ENCODE results near the gene C7orf33.
"Not testable (repeated sequence)": the region's sequence is repeated elsewhere in the genome, so short reads cannot be mapped to it uniquely, and the experiment has no call there.

Gene C7orf33, protein sequence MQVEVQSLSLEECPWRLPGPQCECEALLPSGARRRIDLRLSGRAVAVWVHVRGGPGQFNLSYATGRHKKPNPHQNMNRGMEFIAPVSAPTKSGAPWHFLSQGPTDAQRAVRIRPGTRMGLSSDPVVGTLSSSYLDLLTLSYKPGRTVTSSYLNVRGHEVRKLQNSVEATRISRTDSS

DNA sequence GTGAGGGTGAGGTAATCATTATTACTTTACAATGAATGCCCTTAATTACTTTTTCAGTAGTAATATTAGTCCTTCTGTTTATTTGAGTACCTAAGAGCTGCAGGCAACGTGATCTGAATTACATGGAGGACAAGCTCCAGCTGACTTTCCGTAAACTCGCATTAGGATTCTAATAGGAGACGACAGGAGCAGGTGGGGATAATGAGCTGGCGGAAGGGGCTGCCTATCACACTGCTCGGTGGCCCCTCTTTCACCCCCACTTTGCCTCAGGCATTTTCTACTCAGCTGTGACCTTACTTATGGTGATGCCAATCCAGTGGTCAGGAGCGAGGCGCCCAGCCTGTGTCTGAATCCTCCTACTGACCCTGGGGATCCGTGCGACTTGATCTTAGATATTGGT, at the start of gene C7orf33:
Gene C7orf33, plus strand, starts transcription at position 296 of the 400 bp plus-strand sequence. CDS start 160 bp downstream, outside the sequence.
- DNase-seq, result no peak

GRCh38 chr7:148541891-148542504, 48.6 kb upstream of the C7orf33 start:
- DNase-seq, result no peak

DNA sequence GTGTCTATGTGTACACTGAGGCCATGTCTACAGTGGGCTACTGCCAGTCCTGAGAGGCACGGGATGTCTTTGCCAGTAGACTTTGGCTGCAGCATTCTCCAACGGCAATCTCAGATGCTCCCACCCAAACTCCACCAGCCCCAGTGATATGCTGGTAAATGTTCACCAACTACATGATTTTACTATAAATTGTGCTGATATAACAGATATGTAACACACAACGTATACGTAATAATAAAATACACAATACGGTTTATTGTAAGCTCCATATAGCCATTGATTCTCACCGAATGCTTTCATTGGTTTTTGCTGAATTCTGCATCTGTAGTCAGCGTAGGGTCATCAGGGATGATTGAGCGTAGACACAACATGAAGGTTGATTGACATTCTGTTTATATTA, 47.3 kb upstream of the C7orf33 start:
- no peak for DNase-seq

DNA sequence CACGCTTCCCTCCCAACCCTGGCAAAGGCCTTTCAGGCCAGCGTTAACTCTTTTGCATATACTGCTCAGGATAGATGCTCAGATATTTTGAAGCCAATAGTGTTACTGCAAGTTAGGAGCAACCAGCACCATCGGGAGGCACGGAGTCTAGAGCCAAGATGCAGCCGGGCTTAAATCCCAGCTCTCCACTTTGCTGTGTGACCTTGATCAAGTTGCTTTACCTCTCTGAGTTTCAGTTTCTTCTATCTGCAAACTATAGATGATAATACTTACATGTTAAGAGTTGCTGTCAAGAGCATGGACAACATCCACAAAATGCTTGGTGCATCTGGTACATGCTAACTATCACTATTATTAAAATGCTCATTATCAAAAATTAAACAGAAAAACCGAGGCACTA, 45.4 kb upstream of the C7orf33 start:
- DNase-seq, result no peak

DNA sequence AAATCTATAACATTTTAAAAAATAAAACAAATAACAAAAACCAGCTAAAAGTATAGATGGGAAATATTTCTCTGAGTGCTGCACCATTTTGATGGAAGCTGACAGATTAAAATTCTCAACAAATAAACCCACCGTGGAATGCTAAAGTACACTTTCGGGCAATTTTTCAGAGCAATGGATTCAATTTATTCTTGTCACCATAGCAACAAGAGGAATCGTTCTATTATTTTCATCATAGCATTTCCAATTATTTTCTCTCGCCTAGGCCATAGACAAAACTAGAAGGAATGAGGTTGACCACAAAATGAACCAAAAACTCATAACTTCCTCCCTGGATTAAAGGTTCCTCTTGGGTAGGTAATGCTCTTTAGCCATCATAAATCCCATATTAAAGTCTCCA, 44.6 kb upstream of the C7orf33 start:
- no peak for DNase-seq

DNA sequence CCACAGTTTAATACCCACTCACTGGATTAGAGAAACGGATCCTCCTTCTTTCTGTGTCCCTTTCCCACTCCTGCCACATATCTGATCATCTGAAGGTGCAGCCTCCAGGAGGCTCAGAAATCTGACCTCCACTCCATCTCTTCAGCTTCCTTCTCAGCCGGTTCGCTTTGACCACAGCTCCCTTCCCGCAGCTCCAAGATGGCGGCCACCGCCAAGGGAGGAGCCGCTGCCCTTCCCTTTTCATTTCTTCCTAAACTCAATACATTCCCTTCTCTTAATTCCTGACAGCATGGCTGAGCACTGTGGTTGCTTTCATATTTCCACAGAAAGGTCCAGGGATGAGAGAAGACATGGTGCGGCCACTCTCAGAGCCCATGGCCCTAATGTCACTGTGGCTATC, 43.7 kb upstream of the C7orf33 start:
- no peak for DNase-seq

DNA sequence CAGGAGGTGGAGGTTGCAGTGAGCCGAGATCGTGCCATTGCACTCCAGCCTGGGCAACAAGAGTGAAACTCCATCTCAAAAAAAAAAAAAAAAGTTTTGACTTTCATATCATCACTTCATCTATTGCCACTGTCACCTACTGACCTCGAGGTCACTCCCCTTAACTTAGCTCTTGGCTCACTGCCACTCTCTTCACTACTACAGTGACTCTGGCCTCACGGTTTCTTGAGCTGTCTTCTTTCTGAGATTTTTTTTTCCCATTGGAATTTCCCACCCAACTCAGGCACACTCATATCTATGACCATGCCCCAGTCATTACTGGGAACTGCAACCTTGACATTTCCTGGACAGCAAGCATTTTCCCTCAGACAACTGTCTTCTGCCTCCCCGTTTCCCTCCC, 42.6 kb upstream of the C7orf33 start:
- no peak for DNase-seq

DNA sequence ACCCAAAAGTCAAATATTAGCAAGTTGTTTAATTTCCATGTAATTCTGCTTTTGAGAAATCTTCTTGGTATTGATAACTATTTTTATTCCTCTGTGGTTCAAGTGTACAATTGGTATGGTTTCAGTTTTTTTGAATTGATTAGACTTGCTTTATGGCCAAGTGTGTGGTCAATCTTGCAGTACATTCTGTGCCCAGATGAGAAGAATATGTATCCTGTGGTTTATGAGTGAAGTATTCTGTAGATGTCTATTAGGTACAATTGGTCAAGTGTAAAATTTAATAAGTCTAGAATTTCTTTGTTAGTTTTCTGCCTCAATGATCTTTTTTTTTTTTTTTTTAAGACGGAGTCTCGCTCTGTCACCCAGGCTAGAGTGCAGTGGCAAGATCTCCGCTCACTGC, 36.6 kb upstream of the C7orf33 start:
- DNase-seq, result no peak

GRCh38 chr7:148556892-148557291, 33.7 kb upstream of the C7orf33 start:
- DNase-seq, result no peak

- no peak for DNase-seq
Observed at GRCh38 chr7:148558914-148559313, 31.7 kb upstream of the C7orf33 start.

GRCh38 chr7:148561099-148561498, 29.5 kb upstream of the C7orf33 start:
- no peak for DNase-seq

DNA sequence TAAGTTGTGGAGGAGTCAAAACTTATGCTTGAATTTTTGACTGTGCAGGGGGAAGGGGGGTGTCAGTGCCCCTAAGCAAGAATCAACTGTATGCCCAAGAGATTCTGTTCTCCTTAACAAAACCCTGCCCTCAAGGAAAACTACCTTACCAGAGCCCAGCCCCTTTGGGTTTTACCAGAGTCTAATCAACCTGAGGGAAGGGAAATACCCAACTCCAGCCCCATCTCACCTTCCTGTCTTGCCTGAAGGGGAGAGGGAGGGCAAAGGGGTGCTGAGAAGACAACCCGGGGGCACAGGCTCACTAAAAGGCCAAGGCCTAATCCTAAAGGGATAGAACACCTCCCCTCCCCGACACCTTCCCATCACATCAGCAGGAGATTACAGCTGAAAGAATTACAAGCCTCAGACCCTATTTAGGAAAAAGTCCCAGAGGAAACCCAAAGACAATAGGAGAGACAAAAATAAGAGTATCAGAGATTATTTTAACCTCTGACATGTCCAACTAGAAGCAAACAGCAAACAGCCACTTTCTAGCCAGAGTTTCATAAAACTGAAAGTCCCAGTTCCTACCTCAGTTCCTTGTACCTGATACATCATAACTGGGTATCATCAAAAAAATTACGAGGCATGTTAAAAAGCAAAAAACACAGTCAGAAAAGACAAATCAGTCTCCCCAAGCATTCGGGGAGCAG, 26.8 kb upstream of the C7orf33 start:
- no peak for DNase-seq

DNA sequence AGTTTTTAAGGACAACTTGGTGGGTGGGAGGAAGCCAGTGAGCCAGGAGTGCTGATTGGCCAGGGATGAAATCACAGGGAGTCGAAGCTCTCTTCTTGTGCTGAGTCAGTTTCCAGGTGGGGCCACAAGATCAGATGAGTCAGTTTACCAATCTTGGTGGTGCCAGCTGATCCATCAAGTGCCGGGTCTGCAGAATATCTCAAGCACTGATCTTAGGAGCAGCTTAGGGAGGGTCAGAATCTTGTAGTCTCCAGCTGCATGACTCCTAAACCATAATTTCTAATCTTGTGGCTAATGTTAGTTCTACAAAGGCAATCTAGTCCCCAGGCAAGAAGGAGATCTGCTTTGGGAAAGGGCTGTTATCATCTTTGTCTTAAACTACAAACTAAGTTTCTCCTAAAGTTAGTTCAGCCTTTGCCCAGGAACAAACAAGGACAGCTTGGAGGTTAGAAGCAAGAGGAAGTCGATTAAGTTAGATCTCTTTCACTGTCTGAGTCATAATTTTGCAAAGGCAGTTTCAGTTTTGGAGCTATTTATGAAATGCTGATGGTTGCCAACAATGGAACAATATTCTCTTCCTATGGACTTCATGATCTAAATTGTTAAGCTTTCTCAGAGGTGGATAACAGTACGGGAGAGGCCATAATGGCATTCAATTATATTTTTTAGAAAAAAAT, 26.2 kb upstream of the C7orf33 start:
- DNase-seq, result peak; percentile 64

DNA sequence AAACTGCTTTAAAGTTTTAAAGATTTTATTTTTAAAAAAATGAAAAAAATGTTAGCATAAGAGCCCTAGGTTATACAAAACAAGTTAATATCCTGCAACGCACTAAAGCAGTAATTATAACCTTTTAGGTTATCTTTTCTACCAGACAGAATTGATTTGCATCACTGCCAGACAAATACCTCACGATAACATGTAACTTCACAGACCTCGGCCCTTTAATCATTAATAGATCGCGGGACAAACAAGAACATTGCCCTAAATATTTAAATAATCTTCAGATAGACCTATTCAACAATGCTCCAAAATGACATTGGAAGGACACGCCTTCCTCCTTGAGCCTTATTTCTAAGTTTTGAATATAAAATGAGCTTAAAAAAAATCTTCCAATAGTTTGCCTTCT, 23.8 kb upstream of the C7orf33 start:
- no peak for DNase-seq

DNA sequence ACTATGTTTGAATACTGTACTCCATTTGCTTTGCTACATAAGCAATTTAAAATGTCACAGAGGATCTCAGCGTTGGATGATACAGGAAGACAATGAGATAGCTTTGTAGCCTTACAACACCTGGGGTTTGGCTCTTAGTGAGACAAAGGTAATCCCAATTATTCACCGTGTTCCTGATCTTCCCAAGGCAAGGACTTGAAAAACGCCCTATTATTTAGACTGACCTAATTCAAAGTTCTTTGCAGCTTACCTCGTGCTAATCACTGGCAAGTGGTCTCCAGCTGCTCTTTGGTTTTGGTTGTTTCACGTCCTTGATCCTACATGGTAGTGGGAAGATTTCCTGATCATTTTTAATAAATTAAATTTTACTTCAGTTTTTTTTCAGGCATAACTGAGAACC, 23.0 kb upstream of the C7orf33 start:
- no peak for DNase-seq

DNA sequence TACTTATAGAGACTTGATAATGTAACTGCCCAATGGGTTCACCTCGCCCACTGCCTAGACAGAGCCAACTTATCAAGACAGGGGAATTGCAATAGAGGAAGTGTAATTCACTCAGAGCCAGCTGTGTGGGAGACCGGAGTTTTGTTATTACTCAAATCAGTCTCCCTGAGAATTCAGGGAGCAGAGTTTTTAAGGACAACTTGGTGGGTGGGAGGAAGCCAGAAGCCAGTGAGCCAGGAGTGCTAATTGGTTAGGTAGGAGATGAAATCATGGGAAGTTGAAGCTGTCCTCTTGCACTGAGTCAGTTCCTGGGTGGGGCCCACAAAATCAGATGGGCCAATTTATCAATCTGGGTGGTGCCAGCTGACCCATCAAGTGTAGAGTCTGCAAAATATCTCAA, 20.1 kb upstream of the C7orf33 start:
- DNase-seq, result no peak

GRCh38 chr7:148570973-148571372, 19.6 kb upstream of the C7orf33 start:
- DNase-seq, result not testable (repeated sequence)

DNA sequence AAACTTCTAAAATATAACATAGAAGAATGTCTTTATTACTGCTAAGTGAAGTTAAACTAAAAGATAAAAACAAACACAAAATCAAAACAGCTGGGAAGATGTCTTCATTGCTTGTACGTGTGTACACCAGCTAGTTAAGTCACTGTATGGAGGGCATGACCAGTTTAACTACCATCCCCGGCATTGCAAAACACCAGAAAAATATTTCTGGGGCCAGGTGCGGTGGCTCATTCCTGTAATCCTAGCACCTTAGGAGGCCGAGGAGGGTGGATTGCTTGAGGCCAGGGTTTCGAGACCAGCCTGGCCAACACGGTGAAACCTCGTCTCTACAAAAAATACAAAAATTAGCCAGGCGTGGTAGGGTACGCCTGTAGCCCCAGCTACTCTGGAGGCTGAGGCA, 19.2 kb upstream of the C7orf33 start:
- DNase-seq, result no peak

- DNase-seq, result no peak
Observed at GRCh38 chr7:148572067-148572522, 18.5 kb upstream of the C7orf33 start.

DNA sequence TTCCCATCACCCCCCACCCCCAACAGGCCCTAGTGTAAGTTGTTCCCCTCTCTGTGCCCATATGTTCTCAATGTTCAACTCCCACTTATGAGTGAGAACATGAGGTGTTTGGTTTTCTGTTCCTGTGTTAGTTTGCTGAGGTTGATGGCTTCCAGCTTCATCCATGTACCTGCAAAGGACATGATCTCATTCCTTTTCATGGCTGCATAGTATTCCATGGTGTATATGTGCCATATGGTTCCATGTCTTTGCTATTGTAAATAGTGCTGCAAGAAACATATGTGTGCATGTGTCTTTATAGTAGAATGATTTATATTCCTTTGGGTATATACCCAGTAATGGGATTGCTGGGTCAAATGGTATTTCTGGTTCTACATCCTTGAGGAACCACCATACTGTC, 17.0 kb upstream of the C7orf33 start:
- DNase-seq, result not testable (repeated sequence)

- peak; percentile 81 for DNase-seq
Observed at GRCh38 chr7:148575640-148576411, 14.7 kb upstream of the C7orf33 start.

- no peak for DNase-seq
Observed at GRCh38 chr7:148579366-148579765, 11.2 kb upstream of the C7orf33 start.

DNA sequence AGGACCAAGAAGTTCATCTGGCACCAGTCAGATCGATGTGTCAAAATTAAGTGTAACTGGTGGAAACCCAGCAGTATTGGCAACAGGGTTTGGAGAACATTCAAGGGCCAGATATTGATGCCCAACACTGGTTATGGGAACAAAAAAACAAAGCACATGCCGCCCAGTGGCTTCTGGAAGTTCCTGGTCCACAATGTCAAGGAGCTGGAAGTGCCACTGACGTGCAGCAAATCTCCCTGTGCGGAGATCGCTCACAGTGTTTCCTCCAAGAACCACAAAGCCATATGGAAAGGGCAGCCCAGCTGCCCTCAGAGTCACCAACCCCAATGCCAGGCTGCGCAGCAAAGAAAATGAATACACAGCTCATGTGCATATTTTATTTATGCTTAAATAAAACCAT, 10.1 kb upstream of the C7orf33 start:
- DNase-seq, result no peak
